ENCODE measurements around the gene RCAN2.

RCAN2 gene

GRCh38 chr6:46331461-46331860, 159.8 kb downstream of the RCAN2 start:
- ATAC-seq, result no peak
- TF ChIP-seq ISL1 (CRISPR knock-in tag; IDR thresholded peaks at IDR 0.05) (no peak), BACH2 (CRISPR knock-in tag; IDR thresholded peaks at IDR 0.05; ENCODE audit: borderline replicate concordance) (no peak), ZNF565 (CRISPR knock-in tag; conservative IDR thresholded peaks at IDR 0.05; ENCODE audit: low read depth) (no peak), ZFP3 (CRISPR knock-in tag; IDR thresholded peaks at IDR 0.05) (no peak), OSR1 (CRISPR knock-in tag; IDR thresholded peaks at IDR 0.05) (no peak), ZC3H10 (CRISPR knock-in tag; IDR thresholded peaks at IDR 0.05) (no peak), ARNTL (CRISPR knock-in tag; IDR thresholded peaks at IDR 0.05; ENCODE audit: borderline replicate concordance, low read depth) (no peak), PATZ1 (CRISPR knock-in tag; IDR thresholded peaks at IDR 0.05; ENCODE audit: borderline replicate concordance) (no peak), TOX (CRISPR knock-in tag; IDR thresholded peaks at IDR 0.05; ENCODE audit: borderline replicate concordance) (no peak), GLIS3 (CRISPR knock-in tag; IDR thresholded peaks at IDR 0.05) (no peak), CSRNP3 (CRISPR knock-in tag; IDR thresholded peaks at IDR 0.05) (no peak), TCF4 (CRISPR knock-in tag; IDR thresholded peaks at IDR 0.05; ENCODE audit: borderline replicate concordance) (no peak), RARB (CRISPR knock-in tag; IDR thresholded peaks at IDR 0.05) (no peak), CSDC2 (CRISPR knock-in tag; IDR thresholded peaks at IDR 0.05) (no peak), PPARA (CRISPR knock-in tag; IDR thresholded peaks at IDR 0.05; ENCODE audit: borderline replicate concordance) (no peak), CREB5 (CRISPR knock-in tag; IDR thresholded peaks at IDR 0.05; ENCODE audit: low read depth) (no peak), ZNF70 (CRISPR knock-in tag; IDR thresholded peaks at IDR 0.05) (no peak)

- TF ChIP-seq ZFP3 (CRISPR knock-in tag; IDR thresholded peaks at IDR 0.05) (no peak), CSDC2 (CRISPR knock-in tag; IDR thresholded peaks at IDR 0.05) (no peak), ISL1 (CRISPR knock-in tag; IDR thresholded peaks at IDR 0.05) (no peak), ZNF565 (CRISPR knock-in tag; conservative IDR thresholded peaks at IDR 0.05; ENCODE audit: low read depth) (no peak), POU6F1 (CRISPR knock-in tag; IDR thresholded peaks at IDR 0.05; ENCODE audit: borderline replicate concordance, low read depth) (no peak), CSRNP3 (CRISPR knock-in tag; IDR thresholded peaks at IDR 0.05) (no peak), ESRRG (CRISPR knock-in tag; IDR thresholded peaks at IDR 0.05) (no peak), RARB (CRISPR knock-in tag; IDR thresholded peaks at IDR 0.05) (no peak), BACH2 (CRISPR knock-in tag; IDR thresholded peaks at IDR 0.05; ENCODE audit: borderline replicate concordance) (no peak), ZNF70 (CRISPR knock-in tag; IDR thresholded peaks at IDR 0.05) (no peak), CREB5 (CRISPR knock-in tag; IDR thresholded peaks at IDR 0.05; ENCODE audit: low read depth) (no peak), TSHZ2 (CRISPR knock-in tag; IDR thresholded peaks at IDR 0.05) (no peak), SNAI2 (CRISPR knock-in tag; IDR thresholded peaks at IDR 0.05) (no peak), ZC3H10 (CRISPR knock-in tag; IDR thresholded peaks at IDR 0.05) (no peak), ZFP30 (CRISPR knock-in tag; IDR thresholded peaks at IDR 0.05) (no peak), TCF4 (CRISPR knock-in tag; IDR thresholded peaks at IDR 0.05; ENCODE audit: borderline replicate concordance) (no peak), PATZ1 (CRISPR knock-in tag; IDR thresholded peaks at IDR 0.05; ENCODE audit: borderline replicate concordance) (no peak), PPARA (CRISPR knock-in tag; IDR thresholded peaks at IDR 0.05; ENCODE audit: borderline replicate concordance) (no peak), GLIS3 (CRISPR knock-in tag; IDR thresholded peaks at IDR 0.05) (no peak), OSR1 (CRISPR knock-in tag; IDR thresholded peaks at IDR 0.05) (no peak)
- ATAC-seq, result no peak
Measured at GRCh38 chr6:46329568-46329967, 161.7 kb downstream of the RCAN2 start.

Data from SK-N-SH treated with all-trans-retinoic acid at 6 μM for 48 hours (cell line).